Measurements from ENCODE around the gene ARHGAP26. TPM values are rescaled to one million over a fixed set of nuclear protein-coding genes. Genes with fewer than 3 reads are reported as not detected.

ARHGAP26 gene
- total RNA-seq, 4 donors from 2014 or later: 35.0 to 72.2 (median 44.0) TPM

DNA sequence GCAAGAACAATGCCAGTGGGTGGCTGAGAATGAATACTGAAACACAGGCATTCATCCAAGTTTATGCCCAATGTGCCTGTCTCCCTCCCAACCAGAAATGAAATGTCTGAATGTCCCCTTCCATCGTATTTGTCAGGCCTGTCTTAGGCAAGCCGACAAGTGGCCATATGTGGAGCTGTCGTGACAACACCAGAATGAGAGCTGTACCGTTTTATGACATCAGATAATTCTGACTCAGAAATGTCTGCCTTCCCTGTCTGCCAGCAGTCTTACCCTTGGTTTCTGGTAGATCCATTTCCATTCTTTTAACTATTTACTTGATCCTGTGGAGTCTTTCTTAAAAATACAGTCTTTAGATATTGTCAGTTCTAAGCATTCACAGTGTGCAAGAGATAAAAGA lies 421.5 kb downstream of the ARHGAP26 start:
- TF ChIP-seq, protein P1, sequence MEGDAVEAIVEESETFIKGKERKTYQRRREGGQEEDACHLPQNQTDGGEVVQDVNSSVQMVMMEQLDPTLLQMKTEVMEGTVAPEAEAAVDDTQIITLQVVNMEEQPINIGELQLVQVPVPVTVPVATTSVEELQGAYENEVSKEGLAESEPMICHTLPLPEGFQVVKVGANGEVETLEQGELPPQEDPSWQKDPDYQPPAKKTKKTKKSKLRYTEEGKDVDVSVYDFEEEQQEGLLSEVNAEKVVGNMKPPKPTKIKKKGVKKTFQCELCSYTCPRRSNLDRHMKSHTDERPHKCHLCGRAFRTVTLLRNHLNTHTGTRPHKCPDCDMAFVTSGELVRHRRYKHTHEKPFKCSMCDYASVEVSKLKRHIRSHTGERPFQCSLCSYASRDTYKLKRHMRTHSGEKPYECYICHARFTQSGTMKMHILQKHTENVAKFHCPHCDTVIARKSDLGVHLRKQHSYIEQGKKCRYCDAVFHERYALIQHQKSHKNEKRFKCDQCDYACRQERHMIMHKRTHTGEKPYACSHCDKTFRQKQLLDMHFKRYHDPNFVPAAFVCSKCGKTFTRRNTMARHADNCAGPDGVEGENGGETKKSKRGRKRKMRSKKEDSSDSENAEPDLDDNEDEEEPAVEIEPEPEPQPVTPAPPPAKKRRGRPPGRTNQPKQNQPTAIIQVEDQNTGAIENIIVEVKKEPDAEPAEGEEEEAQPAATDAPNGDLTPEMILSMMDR (IDR thresholded peaks at IDR 0.05; ENCODE audit: low read depth): no peak

DNA sequence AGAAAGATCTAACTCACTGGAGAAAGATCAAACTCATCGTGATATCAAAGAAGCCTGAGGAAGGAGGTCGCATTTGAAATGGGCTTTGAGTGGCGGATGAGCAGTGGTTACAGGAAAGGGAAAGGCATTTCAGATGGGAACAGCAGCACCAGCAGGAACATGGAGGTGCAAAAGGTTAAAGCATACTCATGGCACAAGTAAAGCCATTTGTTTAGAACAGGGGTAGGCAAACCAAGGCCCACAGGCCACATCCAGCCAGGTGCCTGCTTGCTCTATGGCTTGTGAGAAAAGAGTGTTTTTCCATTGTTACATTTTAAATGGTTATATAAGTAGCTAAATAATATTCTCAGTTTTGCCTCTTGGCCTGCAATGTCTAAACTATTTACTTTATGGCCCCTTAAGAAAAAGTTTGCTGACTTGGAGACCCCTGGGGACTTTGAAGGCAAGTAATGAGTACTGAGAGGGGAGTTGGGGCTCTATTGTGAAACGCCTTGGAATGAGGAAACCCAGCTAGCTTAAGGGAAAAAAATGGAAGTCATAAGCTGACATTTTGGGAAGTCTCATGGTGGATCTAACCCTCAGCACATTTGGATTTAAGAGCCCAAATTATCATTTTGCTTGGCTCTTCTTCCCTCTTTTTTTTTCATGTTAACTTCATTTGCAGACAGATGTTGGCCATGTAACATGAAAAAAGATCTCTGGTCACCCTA lies 422.2 kb downstream of the ARHGAP26 start:
- TF ChIP-seq, protein P1 (IDR thresholded peaks at IDR 0.05; ENCODE audit: low read depth): no peak

DNA sequence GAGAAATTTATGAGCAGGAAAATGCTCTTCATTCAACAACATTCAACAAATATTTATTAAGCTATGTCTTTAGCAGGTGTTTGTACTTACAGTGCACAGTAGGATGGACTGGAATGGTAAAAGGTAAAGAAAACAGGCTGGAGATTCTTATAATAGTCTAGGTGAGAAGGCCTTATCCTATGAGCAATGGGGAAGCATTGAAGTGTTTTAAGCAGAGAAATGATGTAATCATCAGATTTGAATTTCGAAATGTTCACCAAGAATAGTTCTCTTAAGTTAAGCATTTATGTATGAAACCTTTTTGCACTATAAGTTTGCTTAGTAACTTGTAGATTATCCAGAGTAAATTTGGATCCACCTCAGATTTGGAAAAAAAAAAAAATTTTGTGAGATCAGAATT lies 424.0 kb downstream of the ARHGAP26 start:
- TF ChIP-seq, protein P1 (IDR thresholded peaks at IDR 0.05; ENCODE audit: low read depth): no peak

DNA sequence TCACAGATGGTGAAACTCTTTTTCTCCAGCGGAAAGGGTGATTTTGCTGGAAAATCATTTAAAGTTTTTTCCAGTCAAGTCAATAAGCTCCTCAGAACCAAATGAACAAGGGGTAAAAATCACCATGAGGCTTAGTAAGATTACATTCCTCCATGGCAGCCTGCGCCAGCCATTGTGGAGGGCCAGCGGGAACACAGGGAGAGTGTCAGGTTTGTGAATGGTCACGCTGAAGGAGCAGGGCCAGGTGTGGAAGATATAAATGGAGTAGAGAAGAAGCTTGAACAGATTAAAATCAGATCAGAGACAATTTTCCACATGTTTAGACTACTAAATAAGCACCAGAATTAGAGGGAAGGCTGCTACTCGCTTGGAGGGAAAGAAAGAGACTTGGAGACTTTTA lies 424.5 kb downstream of the ARHGAP26 start:
- TF ChIP-seq, protein P1 (IDR thresholded peaks at IDR 0.05; ENCODE audit: low read depth): no peak

DNA sequence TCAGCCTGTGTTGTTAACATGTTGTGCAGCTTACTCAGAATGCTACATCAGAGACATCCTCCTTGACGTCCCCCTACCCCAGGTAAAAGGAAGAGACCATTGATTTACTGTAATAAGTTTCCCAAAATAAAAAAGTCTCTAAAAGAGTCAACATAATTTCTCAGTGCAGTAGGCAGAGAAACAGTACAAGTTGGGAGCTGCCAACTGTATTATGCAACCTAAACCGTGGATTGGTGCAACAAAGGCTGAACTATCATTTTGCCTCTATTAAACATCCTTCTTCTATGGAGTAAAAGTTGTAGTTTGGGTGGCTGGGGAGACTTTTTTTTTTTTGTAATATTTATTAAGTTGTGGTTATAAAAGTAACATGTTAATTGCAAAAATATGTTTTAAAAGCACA lies 425.3 kb downstream of the ARHGAP26 start:
- TF ChIP-seq, protein P1 (IDR thresholded peaks at IDR 0.05; ENCODE audit: low read depth): no peak

DNA sequence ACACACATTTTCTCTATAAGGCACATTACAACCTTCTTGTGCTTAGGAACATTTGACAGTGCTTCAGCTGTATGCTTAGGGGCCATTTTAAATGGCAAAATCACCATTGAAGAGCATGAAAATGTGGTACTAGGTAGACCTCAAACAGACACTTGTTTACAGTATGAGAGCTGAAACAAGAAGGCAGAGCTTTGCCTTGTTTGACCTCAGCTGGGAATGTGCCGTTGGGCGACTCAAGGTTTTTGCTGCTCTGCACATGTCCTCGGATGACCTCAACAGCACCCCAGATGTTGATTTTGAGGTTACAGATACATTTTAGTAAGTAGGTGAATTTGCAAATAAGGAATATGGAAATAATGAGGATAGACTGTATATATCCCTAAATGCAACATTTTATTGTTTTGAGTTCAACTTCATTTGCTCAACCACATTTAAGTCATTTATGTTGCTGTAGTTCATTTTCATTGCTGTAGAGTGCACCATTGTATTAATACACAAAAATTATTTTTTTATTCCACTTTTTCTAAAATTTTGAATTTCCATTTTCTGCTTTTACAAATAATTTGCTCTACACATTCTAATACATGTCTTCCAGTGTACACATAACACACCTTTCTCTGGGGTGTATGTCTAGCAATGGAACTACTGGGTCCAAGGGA lies 426.6 kb downstream of the ARHGAP26 start:
- TF ChIP-seq, protein P1 (IDR thresholded peaks at IDR 0.05; ENCODE audit: low read depth): no peak

DNA sequence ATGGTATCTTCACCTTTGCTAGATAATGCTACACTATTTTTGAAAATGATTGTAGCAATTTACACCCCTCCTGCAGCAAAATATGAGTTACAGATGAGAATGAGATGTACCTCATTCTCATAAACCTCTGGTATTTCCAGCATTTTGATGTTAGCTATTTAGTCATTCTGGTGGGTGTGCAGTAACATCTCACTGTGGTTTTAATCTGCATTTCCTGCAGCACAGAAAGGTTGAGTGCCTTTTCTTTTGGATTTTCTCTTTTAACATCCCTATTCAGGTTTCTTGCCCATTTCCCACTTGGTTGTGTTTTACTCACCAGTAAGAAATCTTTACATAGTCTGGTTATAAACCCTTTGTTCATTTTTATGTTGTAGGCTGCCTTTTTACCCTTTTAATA lies 427.1 kb downstream of the ARHGAP26 start:
- TF ChIP-seq, protein P1 (IDR thresholded peaks at IDR 0.05; ENCODE audit: low read depth): no peak
